Activated naive CD8-positive, alpha-beta T cell treated with anti-CD3 and anti-CD28 coated beads, Interleukin-2, amount 10 ng/mL, durations not matched to agents 7 days and 5 days (primary cell): Measurements from ENCODE around the gene NBEAL2. TPM values are rescaled to one million over a fixed set of nuclear protein-coding genes. Genes with fewer than 3 reads are reported as not detected.

Experiments used
- ATAC-seq: fragments of 150-1000 bp; cut with Tn5 transposase; one replicate; pipeline ENCODE4 v1.10.0; 2021; ENCODE audit warnings: low read depth, moderate library complexity
- POLR2A ChIA-PET: fragments of 350-600 bp; sonication (Branson Sonifier 250); formaldehyde crosslinking; loops from one replicate; lab custom pipeline; 2021; ENCODE audit warnings: antibody characterized with exemption; lab: Charles Lee
- DNase-seq: peaks from one replicate; pipeline ENCODE4 v3.0.0; 2021
- H3K27ac Mint-ChIP-seq: one replicate; pipeline ENCODE4 v1.8.0; 2022; ENCODE audit warnings: mild to moderate bottlenecking, mixed read lengths
- H3K27me3 Mint-ChIP-seq: one replicate; pipeline ENCODE4 v1.8.0; 2022; ENCODE audit warnings: mild to moderate bottlenecking, moderate library complexity, mixed read lengths
- H3K36me3 Mint-ChIP-seq: one replicate; pipeline ENCODE4 v1.8.0; 2021; ENCODE audit warnings: mild to moderate bottlenecking, mixed read lengths
- H3K4me1 Mint-ChIP-seq: one replicate; pipeline ENCODE4 v1.8.0; 2021; ENCODE audit warnings: mixed read lengths
- H3K4me3 Mint-ChIP-seq: one replicate; pipeline ENCODE4 v1.8.0; 2022; ENCODE audit warnings: mild to moderate bottlenecking, moderate library complexity, mixed read lengths
- H3K9me3 Mint-ChIP-seq: one replicate; pipeline ENCODE4 v1.8.0; 2021; ENCODE audit warnings: mixed read lengths
- total RNA-seq, 2 experiments: library from RNA; stranded (reverse); gene quantifications; one replicate each; pipeline ENCODE4 v1.2.3, GENCODE V29; 2021

NBEAL2 gene
- total RNA-seq, 2 experiments from 2014 or later = 165 to 178 TPM

DNA sequence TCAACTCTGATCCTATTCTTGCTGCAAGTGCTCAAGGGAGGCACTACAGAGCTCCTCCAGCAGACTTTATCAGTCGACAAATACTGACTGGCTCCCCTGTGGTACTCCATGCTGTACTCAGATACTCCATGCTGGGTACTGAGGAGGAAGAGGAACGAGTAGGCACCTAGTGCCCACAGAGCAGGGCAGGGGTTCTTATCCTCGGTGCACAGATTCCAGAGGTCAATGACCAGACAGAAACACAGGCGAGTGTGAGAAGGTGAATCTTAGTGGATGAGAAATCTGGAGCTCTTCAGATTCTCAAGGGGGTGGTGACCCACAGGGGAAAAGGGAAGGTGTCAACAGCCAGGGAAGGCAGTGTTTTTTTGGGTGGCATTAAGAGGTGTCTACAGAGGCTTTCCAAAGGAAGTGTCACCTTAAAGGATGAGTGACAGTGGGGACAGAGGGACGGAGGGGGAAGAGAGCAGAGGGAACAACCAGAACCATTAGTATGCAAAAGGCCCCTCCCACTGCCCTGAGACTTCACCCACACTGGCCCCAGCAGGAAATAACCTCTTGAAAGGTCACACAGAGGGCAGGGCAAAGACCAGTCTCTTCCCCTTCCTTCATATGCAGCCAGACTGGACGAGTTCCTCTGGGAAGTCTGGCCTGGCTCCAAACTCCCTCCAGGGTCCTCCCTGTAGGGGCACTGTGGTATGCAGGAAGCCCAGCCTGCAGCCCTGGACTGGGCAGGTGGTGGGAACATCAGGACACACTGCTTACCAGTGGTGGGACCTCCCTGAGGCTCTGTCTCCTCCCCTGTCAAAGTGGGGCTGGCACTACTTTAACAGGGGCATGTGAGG is 30.4 kb upstream of the NBEAL2 start:
- POLR2A ChIA-PET = interaction anchor here (2.4 kb wide), 1 partner anchor 10 kb away, joined by 7 read pairs; no protein-coding TSS in a partner anchor
- H3K27ac Mint-ChIP-seq = peak overlapping the region; percentile 69

GRCh38 chr3:46950177-46950576 is 29.3 kb upstream of the NBEAL2 start:
- H3K9me3 Mint-ChIP-seq = no peaks in the 10 kb centered on the region
- H3K36me3 Mint-ChIP-seq = peaks cover 13% of the 10 kb centered on the region
- peak overlapping the region; percentile 63 for H3K27ac Mint-ChIP-seq
- H3K4me3 Mint-ChIP-seq = peak overlapping the region; percentile 29
- no peak for DNase-seq
- POLR2A ChIA-PET = no interaction called here
- H3K4me1 Mint-ChIP-seq = peaks cover 76% of the 10 kb centered on the region
- ATAC-seq = no peak
- H3K27me3 Mint-ChIP-seq = no peaks in the 10 kb centered on the region

More for the DNA sequence above, 30.4 kb upstream of the NBEAL2 start:
- ATAC-seq = no peak
- no peak for DNase-seq
- H3K9me3 Mint-ChIP-seq = no peaks in the 10 kb centered on the region
- peaks cover 72% of the 10 kb centered on the region for H3K4me1 Mint-ChIP-seq
- peaks cover 15% of the 10 kb centered on the region for H3K36me3 Mint-ChIP-seq
- no peaks in the 10 kb centered on the region for H3K27me3 Mint-ChIP-seq
- H3K4me3 Mint-ChIP-seq = peak overlapping the region; percentile 47

GRCh38 chr3:46950650-46951241 is 28.7 kb upstream of the NBEAL2 start:
- no peaks in the 10 kb centered on the region for H3K27me3 Mint-ChIP-seq
- H3K9me3 Mint-ChIP-seq = no peaks in the 10 kb centered on the region
- POLR2A ChIA-PET = interaction anchor here (1.4 kb wide), 1 partner anchor 20 kb away, joined by 3 read pairs; no protein-coding TSS in a partner anchor
- ATAC-seq (no peak), DNase-seq (no peak)
- peaks cover 82% of the 10 kb centered on the region for H3K4me1 Mint-ChIP-seq
- no peak overlapping the region for H3K27ac Mint-ChIP-seq
- H3K4me3 Mint-ChIP-seq = no peak overlapping the region
- peaks cover 11% of the 10 kb centered on the region for H3K36me3 Mint-ChIP-seq

DNA sequence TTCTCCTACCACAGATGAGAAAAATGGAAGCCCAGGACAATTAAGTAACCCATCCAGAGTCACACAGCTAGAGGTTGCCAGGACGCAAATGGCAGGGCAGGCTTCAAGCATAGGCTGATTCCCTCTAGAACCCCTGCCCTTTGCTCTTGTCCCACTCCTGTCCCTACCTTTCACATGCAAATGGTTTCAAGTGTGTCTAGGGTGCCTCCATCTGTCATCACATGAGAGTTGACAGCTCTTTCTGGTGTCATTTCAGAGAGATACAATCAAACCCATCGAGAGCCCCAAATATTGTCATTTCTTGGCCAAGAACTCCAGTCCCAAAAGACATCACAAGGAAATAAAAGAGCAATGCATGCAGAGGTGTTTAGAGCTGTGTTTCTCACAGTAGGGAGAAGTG is 26.7 kb upstream of the NBEAL2 start:
- ATAC-seq (no peak), DNase-seq (no peak)
- Mint-ChIP-seq H3K27me3 (no peaks in the 10 kb centered on the region), H3K4me3 (peak overlapping the region; percentile 77), H3K4me1 (peaks cover 73% of the 10 kb centered on the region), H3K27ac (peak overlapping the region; percentile 67), H3K9me3 (no peaks in the 10 kb centered on the region), H3K36me3 (peaks cover 2% of the 10 kb centered on the region)
- POLR2A ChIA-PET = interaction anchor here (1.4 to 1.5 kb wide), 3 partner anchors 27 to 45 kb away, joined by 3 to 7 read pairs (median 3); partner anchors contain the start of gene NBEAL2

DNA sequence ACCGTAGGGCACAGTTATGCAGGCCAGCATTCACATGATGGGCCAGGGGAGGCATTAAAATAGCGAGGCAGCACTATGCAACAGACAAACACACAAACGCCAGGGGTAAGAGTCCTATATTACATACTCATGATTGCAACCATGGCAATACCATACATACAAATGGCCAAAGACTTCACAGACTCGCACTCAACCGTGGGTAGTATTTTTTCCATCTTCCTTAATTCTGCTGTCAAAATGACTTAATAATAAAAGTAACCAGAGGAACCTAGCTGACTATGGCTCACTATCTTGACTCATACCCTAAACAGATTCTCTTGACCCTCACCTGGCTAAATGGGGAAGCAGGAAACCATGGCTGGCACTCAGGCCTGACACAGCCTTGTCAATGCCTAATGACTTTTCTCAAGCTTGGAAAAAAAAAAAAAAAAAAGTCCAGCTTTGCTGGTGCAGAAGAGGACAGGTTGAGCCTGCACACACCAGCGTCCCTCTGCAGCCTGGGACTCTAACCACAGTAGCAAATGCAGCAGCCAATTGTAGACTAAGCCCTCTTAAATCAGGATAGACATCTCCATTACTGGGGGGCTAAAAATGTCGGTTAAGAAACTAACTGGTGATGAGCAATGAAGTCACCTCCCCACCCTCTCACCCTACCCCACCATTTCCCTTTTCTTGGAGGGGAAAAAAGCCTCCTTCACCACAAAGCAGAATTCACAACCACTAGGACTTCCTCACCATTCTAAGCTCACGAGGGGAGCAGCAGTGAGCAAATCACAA is 26.0 kb upstream of the NBEAL2 start:
- Mint-ChIP-seq H3K9me3 (no peaks in the 10 kb centered on the region), H3K4me1 (peaks cover 70% of the 10 kb centered on the region), H3K27ac (peak overlapping the region; percentile 67), H3K36me3 (peaks cover 2% of the 10 kb centered on the region), H3K4me3 (peak overlapping the region; percentile 77), H3K27me3 (no peaks in the 10 kb centered on the region)
- POLR2A ChIA-PET = interaction anchor here (1.0 to 1.5 kb wide), 5 partner anchors 27 to 56 kb away, joined by 3 to 7 read pairs (median 3); partner anchors contain the start of gene NBEAL2
- ATAC-seq (peak; percentile 65), DNase-seq (no peak)

GRCh38 chr3:46954178-46954577 is 25.3 kb upstream of the NBEAL2 start:
- peaks cover 2% of the 10 kb centered on the region for H3K36me3 Mint-ChIP-seq
- no peaks in the 10 kb centered on the region for H3K27me3 Mint-ChIP-seq
- POLR2A ChIA-PET = interaction anchor here (0.7 to 1.4 kb wide), 4 partner anchors 26 to 55 kb away, joined by 3 to 5 read pairs (median 4); partner anchors contain the start of gene NBEAL2
- peak overlapping the region; percentile 77 for H3K4me3 Mint-ChIP-seq
- H3K4me1 Mint-ChIP-seq = peaks cover 70% of the 10 kb centered on the region
- DNase-seq = no peak
- no peaks in the 10 kb centered on the region for H3K9me3 Mint-ChIP-seq
- peak; percentile 14 for ATAC-seq
- peak overlapping the region; percentile 67 for H3K27ac Mint-ChIP-seq

DNA sequence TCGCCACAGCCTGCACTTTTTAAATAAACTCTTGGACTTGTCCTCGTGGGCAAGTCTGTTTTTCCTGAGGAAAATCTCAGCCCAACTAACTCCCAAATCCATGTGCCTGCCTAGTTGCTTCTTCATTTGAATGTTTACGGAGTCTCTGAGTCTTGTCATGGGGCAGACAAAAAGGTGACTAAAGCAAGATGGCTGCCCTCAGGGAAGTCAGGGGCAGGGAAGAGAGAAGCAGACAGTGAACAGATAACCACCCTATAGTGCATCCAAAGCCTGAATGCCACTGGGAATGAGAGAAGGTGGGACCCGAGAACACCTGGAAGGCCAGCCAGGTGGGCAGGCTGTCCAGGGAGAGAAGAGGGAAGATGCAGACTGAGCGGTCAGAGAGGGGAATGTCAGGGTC is 24.3 kb upstream of the NBEAL2 start:
- H3K27ac Mint-ChIP-seq = peak overlapping the region; percentile 85
- H3K27me3 Mint-ChIP-seq = no peaks in the 10 kb centered on the region
- no peak for ATAC-seq
- POLR2A ChIA-PET = interaction anchor here (1.6 kb wide), 1 partner anchor 23 kb away, joined by 5 read pairs; no protein-coding TSS in a partner anchor
- peak overlapping the region; percentile 49 for H3K4me3 Mint-ChIP-seq
- peaks cover 75% of the 10 kb centered on the region for H3K4me1 Mint-ChIP-seq
- no peak for DNase-seq
- peaks cover 2% of the 10 kb centered on the region for H3K36me3 Mint-ChIP-seq
- H3K9me3 Mint-ChIP-seq = no peaks in the 10 kb centered on the region

- H3K27me3 Mint-ChIP-seq = no peaks in the 10 kb centered on the region
These were observed 23.6 kb upstream of the NBEAL2 start for GRCh38 chr3:46955801-46956259.

GRCh38 chr3:46957092-46957820 is 22.2 kb upstream of the NBEAL2 start:
- ATAC-seq (no peak), DNase-seq (no peak)
- H3K27me3 Mint-ChIP-seq = no peaks in the 10 kb centered on the region
- H3K36me3 Mint-ChIP-seq = peaks cover 6% of the 10 kb centered on the region
- H3K9me3 Mint-ChIP-seq = no peaks in the 10 kb centered on the region
- POLR2A ChIA-PET = interaction anchor here (2.0 kb wide), 1 partner anchor 19 kb away, joined by 12 read pairs; the partner anchor contains the start of gene CCDC12
- H3K4me1 Mint-ChIP-seq = peaks cover 80% of the 10 kb centered on the region
- H3K27ac Mint-ChIP-seq = peak overlapping the region; percentile 85
- no peak overlapping the region for H3K4me3 Mint-ChIP-seq

More at GRCh38 chr3:46955801-46956259, 23.6 kb upstream of the NBEAL2 start:
- DNase-seq (no peak), ATAC-seq (no peak)
- Mint-ChIP-seq H3K27ac (peak overlapping the region; percentile 85), H3K4me1 (peaks cover 80% of the 10 kb centered on the region), H3K36me3 (peaks cover 2% of the 10 kb centered on the region), H3K4me3 (peak overlapping the region; percentile 14), H3K9me3 (no peaks in the 10 kb centered on the region)
- POLR2A ChIA-PET = interaction anchor here (0.6 to 1.6 kb wide), 2 partner anchors 22 to 25 kb away, joined by 3 to 5 read pairs; no protein-coding TSS in a partner anchor

DNA sequence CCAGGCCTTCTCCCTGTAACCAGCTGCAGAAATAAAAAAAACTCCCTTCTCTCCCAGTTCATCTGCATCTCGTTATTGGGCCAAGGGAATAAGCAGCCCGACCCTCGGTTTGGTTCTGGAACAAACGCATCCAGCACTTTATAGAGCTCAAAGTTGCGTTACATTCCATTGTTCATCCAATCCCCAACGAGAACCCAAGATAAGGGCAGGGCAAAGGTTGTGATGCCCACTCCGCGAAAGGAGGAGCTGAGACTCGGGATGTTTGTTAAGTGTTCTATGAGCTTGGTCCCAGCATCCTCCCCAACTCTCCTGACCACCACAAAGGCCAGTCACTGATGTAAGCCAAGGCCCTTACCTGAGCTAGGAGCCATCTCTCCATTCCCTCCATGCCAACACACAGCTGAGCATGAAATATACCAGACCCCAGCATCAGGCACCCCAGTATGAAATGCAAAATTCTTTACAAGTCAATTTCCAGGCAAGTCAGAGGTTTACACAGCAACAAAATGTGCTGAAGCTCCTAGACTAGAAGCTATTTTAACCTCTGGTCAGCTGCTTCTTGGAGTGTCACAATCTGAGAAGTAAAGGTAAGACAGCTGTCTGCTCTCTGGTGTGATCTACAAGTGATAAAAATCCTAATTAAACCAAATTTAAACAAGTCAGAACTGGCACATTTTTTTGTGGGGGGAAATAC is 20.9 kb upstream of the NBEAL2 start:
- ATAC-seq (no peak), DNase-seq (no peak)
- H3K36me3 Mint-ChIP-seq = peaks cover 17% of the 10 kb centered on the region
- H3K9me3 Mint-ChIP-seq = peaks cover 3% of the 10 kb centered on the region
- POLR2A ChIA-PET = interaction anchor here (0.5 to 2.1 kb wide), 7 partner anchors 11 to 443 kb away, joined by 3 to 12 read pairs (median 3); partner anchors contain the start of genes CCDC12 and NBEAL2
- peak overlapping the region; percentile 83 for H3K27ac Mint-ChIP-seq
- H3K27me3 Mint-ChIP-seq = no peaks in the 10 kb centered on the region
- peaks cover 77% of the 10 kb centered on the region for H3K4me1 Mint-ChIP-seq
- H3K4me3 Mint-ChIP-seq = peak overlapping the region; percentile 6

DNA sequence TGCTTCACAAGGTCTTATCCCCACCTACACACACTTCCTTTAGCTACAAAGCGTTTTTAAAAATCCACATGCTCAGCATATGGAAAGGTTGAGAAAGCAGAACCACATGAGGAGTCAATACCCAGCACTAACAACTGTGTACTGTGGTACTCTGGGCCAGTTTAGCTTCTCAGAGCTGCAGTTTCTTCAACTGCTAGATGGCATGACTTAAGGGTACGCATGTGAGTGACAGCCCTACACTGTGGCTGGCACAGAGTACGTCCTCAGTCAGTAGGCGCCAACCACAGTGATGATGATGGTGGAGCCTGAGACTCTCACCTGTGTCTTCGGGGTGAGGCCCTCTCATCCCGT is 20.3 kb upstream of the NBEAL2 start:
- Mint-ChIP-seq H3K27me3 (no peaks in the 10 kb centered on the region), H3K27ac (peak overlapping the region; percentile 83), H3K9me3 (peaks cover 3% of the 10 kb centered on the region), H3K4me3 (peak overlapping the region; percentile 39), H3K4me1 (peaks cover 72% of the 10 kb centered on the region), H3K36me3 (peaks cover 17% of the 10 kb centered on the region)
- DNase-seq (no peak), ATAC-seq (peak; percentile 49)
- POLR2A ChIA-PET = interaction anchor here (0.5 to 2.1 kb wide), 7 partner anchors 11 to 444 kb away, joined by 3 to 12 read pairs (median 3); partner anchors contain the start of genes CCDC12 and NBEAL2
